Activated T-cell treated with anti-CD3 and anti-CD28 coated beads, Interleukin-2, amount 50 U/mL, for 24 hours (primary cell): Measurements from ENCODE around the gene C18orf63.
A peak's percentile ranks its signal among the peaks of the same experiment; 100 is the strongest.

Source experiments
- DNase-seq: peaks from one replicate; pipeline ENCODE4 v3.0.0-alpha.2; 2020
- H3K27ac Mint-ChIP-seq: 2 replicates; pipeline ENCODE4 v1.8.0; 2020; ENCODE audit warnings: mild to moderate bottlenecking, mixed read lengths
- H3K27me3 Mint-ChIP-seq: 2 replicates; pipeline ENCODE4 v1.8.0; 2020; ENCODE audit warnings: mixed read lengths
- H3K36me3 Mint-ChIP-seq: 2 replicates; pipeline ENCODE4 v1.8.0; 2020; ENCODE audit warnings: low read depth, mixed read lengths
- H3K4me1 Mint-ChIP-seq: 2 replicates; pipeline ENCODE4 v1.8.0; 2020; ENCODE audit warnings: low read depth, mixed read lengths
- H3K4me3 Mint-ChIP-seq: 2 replicates; pipeline ENCODE4 v1.8.0; 2020; ENCODE audit warnings: mild to moderate bottlenecking, moderate library complexity, mixed read lengths
- H3K9me3 Mint-ChIP-seq: 2 replicates; pipeline ENCODE4 v1.8.0; 2020; ENCODE audit warnings: mixed read lengths

The C18orf63 gene

GRCh38 chr18:74390900-74391299 lies 75.3 kb downstream of the C18orf63 start:
- no peaks in the 10 kb centered on the region for H3K9me3 Mint-ChIP-seq
- no peaks in the 10 kb centered on the region for H3K36me3 Mint-ChIP-seq
- no peak for DNase-seq
- H3K4me1 Mint-ChIP-seq: peaks cover 21% of the 10 kb centered on the region
- H3K27me3 Mint-ChIP-seq: peaks cover 4% of the 10 kb centered on the region
- no peak overlapping the region for H3K4me3 Mint-ChIP-seq
- no peak overlapping the region for H3K27ac Mint-ChIP-seq

- no peak for DNase-seq
- Mint-ChIP-seq H3K27me3 (peaks cover 4% of the 10 kb centered on the region), H3K27ac (no peak overlapping the region), H3K36me3 (no peaks in the 10 kb centered on the region), H3K9me3 (no peaks in the 10 kb centered on the region), H3K4me1 (peaks cover 21% of the 10 kb centered on the region), H3K4me3 (no peak overlapping the region)
Observed at GRCh38 chr18:74392323-74392722, 76.7 kb downstream of the C18orf63 start.

- H3K4me3 Mint-ChIP-seq: no peak overlapping the region
- no peak for DNase-seq
- H3K4me1 Mint-ChIP-seq: peaks cover 20% of the 10 kb centered on the region
- no peaks in the 10 kb centered on the region for H3K9me3 Mint-ChIP-seq
- no peak overlapping the region for H3K27ac Mint-ChIP-seq
- peaks cover 9% of the 10 kb centered on the region for H3K27me3 Mint-ChIP-seq
- no peaks in the 10 kb centered on the region for H3K36me3 Mint-ChIP-seq
Observed at GRCh38 chr18:74395006-74395405, 79.4 kb downstream of the C18orf63 start.

- Mint-ChIP-seq H3K27ac (no peak overlapping the region), H3K9me3 (no peaks in the 10 kb centered on the region), H3K4me1 (peaks cover 15% of the 10 kb centered on the region), H3K4me3 (no peak overlapping the region), H3K27me3 (peaks cover 9% of the 10 kb centered on the region), H3K36me3 (no peaks in the 10 kb centered on the region)
- no peak for DNase-seq
Observed at GRCh38 chr18:74395648-74396154, 80.1 kb downstream of the C18orf63 start.

- DNase-seq: no peak
- Mint-ChIP-seq H3K9me3 (no peaks in the 10 kb centered on the region), H3K36me3 (no peaks in the 10 kb centered on the region), H3K4me3 (no peak overlapping the region), H3K27ac (no peak overlapping the region), H3K4me1 (peaks cover 9% of the 10 kb centered on the region), H3K27me3 (peaks cover 9% of the 10 kb centered on the region)
Observed at GRCh38 chr18:74396171-74397169, 80.8 kb downstream of the C18orf63 start.

GRCh38 chr18:74397572-74397971 lies 81.9 kb downstream of the C18orf63 start:
- H3K27me3 Mint-ChIP-seq: peaks cover 9% of the 10 kb centered on the region
- no peak overlapping the region for H3K27ac Mint-ChIP-seq
- no peaks in the 10 kb centered on the region for H3K36me3 Mint-ChIP-seq
- H3K4me1 Mint-ChIP-seq: peaks cover 9% of the 10 kb centered on the region
- no peaks in the 10 kb centered on the region for H3K9me3 Mint-ChIP-seq
- DNase-seq: no peak
- H3K4me3 Mint-ChIP-seq: no peak overlapping the region

GRCh38 chr18:74399091-74399887 lies 83.7 kb downstream of the C18orf63 start:
- H3K27ac Mint-ChIP-seq: no peak overlapping the region
- H3K4me1 Mint-ChIP-seq: peaks cover 9% of the 10 kb centered on the region
- peaks cover 9% of the 10 kb centered on the region for H3K27me3 Mint-ChIP-seq
- H3K4me3 Mint-ChIP-seq: no peak overlapping the region
- no peak for DNase-seq
- H3K9me3 Mint-ChIP-seq: no peaks in the 10 kb centered on the region
- no peaks in the 10 kb centered on the region for H3K36me3 Mint-ChIP-seq

- peaks cover 6% of the 10 kb centered on the region for H3K27me3 Mint-ChIP-seq
- DNase-seq: no peak
- no peaks in the 10 kb centered on the region for H3K36me3 Mint-ChIP-seq
- H3K4me1 Mint-ChIP-seq: peaks cover 8% of the 10 kb centered on the region
- no peak overlapping the region for H3K4me3 Mint-ChIP-seq
- H3K27ac Mint-ChIP-seq: no peak overlapping the region
- no peaks in the 10 kb centered on the region for H3K9me3 Mint-ChIP-seq
Observed at GRCh38 chr18:74400813-74401212, 85.2 kb downstream of the C18orf63 start.

GRCh38 chr18:74402806-74403433 lies 87.3 kb downstream of the C18orf63 start:
- H3K4me3 Mint-ChIP-seq: no peak overlapping the region
- peaks cover 17% of the 10 kb centered on the region for H3K4me1 Mint-ChIP-seq
- no peaks in the 10 kb centered on the region for H3K9me3 Mint-ChIP-seq
- peaks cover 5% of the 10 kb centered on the region for H3K27me3 Mint-ChIP-seq
- no peak overlapping the region for H3K27ac Mint-ChIP-seq
- H3K36me3 Mint-ChIP-seq: no peaks in the 10 kb centered on the region
- DNase-seq: no peak

- peaks cover 2% of the 10 kb centered on the region for H3K27me3 Mint-ChIP-seq
- H3K4me3 Mint-ChIP-seq: peak overlapping the region; percentile 49
- no peaks in the 10 kb centered on the region for H3K36me3 Mint-ChIP-seq
- H3K4me1 Mint-ChIP-seq: peaks cover 27% of the 10 kb centered on the region
- no peaks in the 10 kb centered on the region for H3K9me3 Mint-ChIP-seq
- H3K27ac Mint-ChIP-seq: peak overlapping the region; percentile 86
- no peak for DNase-seq
Observed at GRCh38 chr18:74407888-74408287, 92.2 kb downstream of the C18orf63 start.
